ENCODE data around the gene PDE5A.
A peak's percentile ranks its signal among the peaks of the same experiment; 100 is the strongest.
"Not testable (repeated sequence)": the region's sequence is repeated elsewhere in the genome, so short reads cannot be mapped to it uniquely, and the experiment has no call there.

The PDE5A gene

DNA sequence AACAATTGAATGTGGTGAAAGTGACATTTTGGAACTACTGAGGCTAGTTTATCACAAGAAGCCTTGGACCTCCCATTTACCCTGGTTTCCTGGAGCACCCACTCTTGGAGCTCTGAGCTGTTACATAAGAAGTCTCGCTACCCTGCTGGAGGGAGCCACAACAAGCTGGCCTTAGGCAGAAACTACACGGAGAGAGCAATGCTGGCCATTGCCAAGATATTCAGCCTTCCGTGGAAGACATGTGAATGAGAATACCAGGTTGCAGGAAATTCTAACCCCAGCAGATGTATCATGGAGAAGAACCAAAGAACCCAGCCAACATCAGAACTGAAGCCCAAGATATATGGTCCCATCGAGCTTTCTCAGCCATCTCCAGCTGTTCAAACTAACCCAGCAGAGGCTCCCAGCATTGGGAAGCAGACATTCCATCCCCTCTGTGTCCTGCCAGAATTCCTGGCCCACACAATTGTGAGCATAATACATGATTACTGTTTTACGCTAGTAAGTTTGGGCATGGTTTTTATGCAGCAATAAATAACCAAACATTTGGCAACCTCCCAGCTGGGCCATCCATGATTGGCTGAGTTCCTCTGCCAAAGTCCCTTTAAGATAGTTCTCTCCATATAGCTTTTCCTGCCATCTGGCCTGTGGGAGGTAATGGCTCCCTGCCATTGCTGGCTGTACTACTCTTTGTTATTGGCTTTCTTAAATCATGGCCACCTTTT is 17.9 kb upstream of the PDE5A start:
- no peak for DNase-seq (ENCODE audit: low spot score)

DNA sequence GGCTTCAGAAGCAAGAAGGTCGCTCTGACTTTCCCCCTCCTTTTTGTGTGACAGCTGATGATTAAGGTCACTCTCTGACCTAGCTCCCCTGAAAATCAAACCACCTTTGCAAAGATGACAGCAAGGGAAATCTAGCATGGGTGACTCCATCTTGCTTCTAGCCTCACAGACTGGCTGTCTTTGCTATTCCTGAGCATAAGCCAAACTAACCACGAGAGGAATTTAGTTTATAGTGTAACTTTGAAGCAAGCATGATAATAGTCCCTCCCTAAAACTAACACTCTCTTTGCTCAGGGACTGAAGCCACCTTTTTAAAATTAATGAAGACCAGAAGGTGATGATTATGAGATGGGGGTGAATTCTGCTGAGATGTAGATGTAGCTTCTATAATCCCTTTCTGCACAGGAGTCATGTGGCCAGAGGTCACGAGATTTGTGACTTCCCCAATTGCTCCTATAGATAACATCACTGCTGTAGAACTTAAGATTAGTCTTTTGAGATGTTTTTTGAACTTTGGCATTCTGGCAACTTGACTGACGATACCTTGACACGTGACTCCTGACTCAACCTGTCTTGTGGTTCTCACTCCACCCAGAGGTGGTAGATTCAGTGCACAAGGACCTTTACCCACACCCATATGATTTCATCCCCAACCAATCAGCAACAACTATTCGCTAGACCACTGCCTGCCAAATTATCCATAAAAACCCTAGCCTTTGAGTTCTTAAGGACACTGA is 14.9 kb upstream of the PDE5A start:
- DNase-seq (ENCODE audit: low spot score) = no peak

DNA sequence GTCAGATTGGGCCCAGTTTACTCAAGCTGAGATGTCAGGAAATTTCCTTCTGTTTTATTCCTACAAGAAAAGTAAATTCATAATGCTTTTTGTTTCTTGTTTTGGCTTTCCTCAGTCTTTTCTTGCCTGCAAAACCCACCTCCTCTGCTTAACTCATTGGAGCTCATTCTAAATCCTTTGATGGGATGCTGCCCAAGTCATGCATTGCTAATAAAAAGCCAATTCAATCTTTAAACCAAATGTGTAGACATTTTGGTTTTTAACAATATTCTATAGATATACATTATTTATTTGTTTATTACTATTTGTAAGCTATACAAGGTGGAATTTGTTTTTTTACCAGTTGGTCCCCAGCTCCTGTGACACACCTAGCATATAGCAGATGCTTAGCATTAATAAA is 13.2 kb upstream of the PDE5A start:
- no peak for DNase-seq (ENCODE audit: low spot score)

DNA sequence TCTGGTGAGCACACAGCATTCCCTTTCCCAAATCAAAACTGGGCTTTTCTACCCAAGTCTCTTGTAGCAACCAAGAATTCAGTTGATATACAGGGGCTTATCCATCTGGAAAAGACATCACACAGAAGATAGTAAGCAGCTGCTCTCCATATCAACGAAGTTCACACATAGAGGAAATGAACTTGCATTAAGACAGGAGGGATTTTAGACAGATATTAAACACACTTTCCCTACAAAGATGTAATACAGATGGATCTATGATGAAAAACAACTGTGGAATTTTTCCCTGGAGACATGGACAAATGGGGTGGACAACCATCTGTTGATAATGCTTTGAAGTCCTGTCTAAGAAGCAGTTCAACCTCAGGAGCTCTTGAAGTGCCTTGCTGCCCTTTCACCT is 9.8 kb upstream of the PDE5A start:
- no peak for DNase-seq (ENCODE audit: low spot score)

DNA sequence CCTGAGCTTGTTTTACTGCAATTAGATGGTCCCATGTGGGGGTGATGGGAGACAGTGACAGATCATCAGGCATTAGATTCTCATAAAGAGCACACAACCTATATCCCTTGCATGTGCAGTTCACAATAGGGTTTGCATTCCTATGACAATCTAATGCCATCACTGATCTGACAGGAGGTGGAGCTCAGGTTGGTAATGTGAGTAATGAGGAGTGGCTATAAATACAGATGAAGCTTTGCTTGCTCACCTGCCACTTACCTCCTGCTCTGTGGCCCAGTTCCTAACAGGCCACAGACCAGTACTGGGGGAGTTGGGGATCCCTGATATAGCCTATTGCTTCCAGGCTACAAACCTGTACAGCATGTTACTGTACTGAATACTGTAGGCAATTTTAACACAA is 8.2 kb upstream of the PDE5A start:
- not testable (repeated sequence) for DNase-seq (ENCODE audit: low spot score)

DNA sequence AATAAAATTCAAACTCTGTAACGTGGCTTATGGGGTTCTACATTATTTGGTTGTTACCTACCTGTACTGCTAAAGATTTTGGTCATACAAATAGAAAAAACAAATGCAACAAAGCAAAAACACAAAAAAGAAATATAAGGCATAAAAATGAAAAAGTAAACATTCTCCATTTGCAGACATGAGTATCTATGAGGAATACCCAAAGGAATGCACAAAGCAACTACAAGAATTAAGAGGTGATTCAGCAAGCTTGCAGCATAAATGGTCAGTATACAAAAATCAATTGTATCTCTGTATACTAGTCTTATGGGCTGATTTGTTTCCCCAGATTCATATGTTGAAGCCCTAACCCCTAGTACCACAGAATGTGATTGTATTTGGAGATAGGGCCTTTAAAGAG is 3.6 kb upstream of the PDE5A start:
- no peak for DNase-seq (ENCODE audit: low spot score)

DNA sequence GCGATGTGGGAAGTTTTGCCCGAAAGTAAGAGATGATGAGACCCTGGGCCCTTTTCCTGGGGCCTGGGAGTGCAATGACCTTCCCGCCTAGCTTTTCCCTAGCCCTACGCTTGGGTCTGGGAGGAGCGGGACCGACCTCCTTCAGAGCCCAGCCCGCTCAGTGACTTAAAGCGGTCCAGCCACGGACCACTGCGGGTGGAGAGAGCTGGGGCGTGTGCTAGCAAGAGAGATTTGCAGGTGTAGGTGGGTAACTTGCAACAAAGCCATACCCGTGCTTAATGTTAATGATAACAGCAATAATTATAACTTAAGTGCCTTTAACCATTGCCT is 503 bp upstream of the PDE5A start:
- DNase-seq (ENCODE audit: low spot score) = no peak

DNA sequence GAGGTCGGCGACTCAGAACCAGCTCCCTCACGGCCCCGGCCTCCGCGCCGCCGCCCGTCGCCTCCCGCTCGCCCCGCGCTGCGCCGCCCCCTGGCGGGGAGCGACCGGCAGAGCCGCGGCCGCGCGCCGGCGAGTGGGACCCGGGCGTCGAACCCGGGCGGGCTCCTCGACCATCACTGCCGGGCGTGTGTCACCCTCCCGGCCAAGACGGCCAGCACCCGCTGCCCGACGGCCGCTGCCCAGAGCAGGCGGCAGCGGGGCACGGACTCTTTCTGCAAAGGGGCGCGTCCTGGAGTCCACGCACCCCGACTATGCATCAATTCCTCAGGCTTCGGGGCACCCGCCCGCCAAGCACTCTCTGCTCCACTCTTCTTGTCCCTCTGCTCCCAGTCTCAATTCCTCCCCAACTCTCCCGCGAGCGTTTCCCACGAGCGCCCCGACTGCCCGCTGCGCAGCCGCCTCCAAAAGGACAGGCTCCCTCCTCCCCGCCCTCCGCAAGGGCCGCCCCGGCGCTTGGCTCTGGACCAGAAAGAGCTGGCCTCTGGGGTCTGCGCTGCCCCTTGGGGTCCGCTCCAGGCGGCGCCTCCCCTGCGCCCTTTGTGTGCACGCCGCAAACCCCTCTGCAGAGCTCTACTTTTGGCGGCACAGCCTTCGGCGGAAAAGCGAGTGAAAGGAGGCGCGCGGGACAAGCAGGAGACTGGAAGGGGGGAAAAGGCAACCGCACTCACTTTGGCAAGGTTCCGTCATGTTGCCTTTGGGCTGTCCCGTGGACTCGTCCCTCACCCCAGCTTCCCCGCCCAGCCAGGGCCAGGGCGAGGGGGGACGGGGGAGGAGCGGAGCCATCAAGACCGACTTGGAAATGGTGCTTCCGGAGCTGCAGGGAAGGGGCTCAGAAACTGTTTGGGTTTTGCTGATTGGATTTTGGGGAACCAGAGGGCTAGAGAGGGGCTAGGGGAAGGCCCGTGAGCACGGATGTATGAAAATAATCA is 1.0 kb downstream of the PDE5A start:
- DNase-seq (ENCODE audit: low spot score) = peak; percentile 46

DNA sequence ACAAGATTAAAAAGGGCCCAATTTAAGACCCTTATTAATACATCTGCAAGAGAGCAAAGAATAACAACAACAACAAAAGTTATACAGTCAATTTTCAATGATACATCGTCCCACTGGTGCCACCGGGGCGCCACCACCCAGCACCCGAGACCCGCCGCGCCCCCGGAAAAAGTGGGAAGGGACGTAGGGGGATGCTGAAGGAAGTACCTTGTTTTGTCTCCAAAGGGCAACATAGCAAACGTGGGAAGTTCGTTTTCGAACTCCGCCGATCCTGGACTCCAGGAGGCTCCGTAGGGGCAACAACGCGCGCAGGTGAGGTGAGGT is 1.7 kb downstream of the PDE5A start:
- no peak for DNase-seq (ENCODE audit: low spot score)

DNA sequence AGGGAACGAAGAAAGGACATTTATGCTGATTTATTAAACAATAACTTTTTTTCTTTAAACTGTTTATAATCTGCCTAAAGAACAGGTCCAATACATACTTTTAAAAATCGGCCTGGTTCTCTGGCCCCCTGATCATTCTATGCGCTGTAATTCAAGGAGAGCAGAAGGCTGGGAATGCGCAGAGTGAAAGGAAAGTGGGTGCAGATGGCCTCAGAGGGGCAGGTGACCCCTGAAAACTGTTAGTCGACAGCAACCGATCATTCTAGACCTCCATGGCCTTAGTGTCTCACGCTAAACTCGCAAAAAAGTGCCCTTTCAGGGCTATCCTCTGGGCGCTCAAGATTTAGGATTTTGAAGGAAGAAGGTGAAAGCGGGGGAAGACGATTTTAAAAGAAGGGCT is 2.2 kb downstream of the PDE5A start:
- DNase-seq (ENCODE audit: low spot score) = no peak

DNA sequence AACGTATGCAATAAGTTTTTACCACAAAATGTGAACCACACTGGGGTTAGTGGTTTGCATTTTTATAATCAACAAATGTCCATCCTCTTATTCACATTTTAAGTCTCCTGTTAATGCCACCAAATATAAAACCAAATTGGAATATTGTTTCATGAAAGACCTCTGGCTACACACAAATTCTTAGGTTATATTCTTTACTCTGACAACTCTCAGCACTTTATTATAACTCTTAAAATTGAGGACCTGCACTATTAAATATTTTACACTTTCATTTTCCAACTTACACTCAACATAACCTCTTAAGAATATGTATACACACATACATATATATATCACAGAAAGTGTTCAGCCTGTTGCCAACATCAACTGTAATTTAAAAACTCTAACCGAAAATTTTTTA is 2.8 kb downstream of the PDE5A start:
- no peak for DNase-seq (ENCODE audit: low spot score)

DNA sequence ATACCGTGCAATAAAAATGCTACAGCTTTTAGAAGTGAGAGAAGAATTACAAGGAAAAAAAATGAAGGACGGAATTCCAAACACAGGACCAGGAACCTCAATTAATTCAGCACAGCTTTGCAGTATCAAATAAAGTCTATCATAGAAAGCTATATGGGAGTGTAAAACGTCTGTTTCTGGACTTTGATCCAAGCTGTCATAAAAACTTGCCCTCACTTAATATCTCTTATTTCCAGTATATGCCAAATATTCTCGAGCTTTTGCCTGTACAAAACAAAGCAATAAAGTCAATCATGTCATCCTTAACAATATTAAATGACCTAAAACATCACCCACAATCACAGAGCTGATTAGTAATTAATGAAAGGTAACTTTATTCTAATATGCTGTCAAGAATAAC is 4.2 kb downstream of the PDE5A start:
- DNase-seq (ENCODE audit: low spot score) = no peak

DNA sequence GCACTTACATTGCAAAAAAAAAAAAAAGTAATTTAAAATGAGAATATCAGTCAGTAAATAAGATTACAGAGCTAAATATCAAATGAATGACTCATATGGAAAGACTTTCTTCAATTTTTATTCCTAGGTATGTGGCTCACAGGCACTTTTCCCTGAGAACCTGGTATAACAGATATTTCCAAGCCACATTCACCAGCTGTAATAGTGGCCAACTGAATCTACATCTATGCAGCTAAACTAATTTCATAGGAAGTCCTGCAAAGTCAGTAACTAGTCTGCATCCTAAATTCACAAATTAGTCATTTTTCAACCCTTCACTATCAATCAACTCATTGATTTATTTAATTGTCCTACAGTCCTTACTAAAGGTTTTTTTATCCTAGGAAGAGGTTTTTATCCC is 5.6 kb downstream of the PDE5A start:
- DNase-seq (ENCODE audit: low spot score) = no peak

DNA sequence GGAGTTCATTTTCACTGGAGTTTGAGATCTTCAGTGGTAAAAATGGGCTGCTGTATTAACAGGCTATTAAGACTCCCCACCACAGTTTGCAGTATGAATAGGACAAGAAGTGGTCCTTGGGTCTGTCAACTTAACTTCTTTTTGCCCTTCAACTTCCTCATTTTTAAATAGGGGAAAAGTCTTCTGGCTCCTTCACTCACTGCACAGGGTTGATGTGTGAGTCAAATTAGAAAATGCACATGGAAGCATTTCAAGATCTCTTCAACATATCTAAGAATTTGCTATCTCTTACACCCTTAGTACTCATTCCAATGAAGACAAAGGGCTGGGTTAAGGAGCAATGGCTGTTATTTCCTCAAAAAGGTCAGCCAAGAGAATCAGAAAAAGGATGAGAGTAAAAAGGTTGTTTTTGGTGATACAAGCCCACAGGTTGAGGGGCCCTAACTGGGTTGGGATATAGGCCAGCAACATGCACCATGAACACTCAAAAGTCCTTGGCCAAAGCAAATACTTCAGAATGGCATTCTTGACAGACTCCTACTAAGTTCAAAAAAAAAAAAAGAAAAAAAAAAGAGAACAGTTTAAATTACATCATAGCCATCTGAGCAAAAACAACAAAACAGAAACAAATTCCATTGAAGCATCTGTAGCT is 13.4 kb downstream of the PDE5A start:
- DNase-seq (ENCODE audit: low spot score) = no peak

DNA sequence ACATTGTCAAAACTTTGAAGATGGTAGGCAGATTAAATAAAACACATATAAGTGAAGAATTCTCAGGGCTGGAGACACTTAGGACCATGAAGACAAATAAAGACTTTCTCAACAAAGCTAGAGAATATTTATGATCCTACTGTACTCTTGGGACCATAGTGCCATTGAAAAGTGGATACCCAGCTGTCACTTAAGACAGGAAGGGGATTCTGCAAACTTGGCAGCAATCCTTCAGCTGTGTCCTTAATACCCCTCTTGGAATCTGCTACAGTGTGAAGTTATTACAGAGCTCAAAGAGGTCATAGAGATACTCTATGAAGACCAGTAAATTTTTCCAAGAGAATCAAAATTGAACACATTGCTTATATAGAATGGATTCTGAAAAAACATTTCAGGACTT is 24.3 kb downstream of the PDE5A start:
- DNase-seq (ENCODE audit: low spot score) = no peak

DNA sequence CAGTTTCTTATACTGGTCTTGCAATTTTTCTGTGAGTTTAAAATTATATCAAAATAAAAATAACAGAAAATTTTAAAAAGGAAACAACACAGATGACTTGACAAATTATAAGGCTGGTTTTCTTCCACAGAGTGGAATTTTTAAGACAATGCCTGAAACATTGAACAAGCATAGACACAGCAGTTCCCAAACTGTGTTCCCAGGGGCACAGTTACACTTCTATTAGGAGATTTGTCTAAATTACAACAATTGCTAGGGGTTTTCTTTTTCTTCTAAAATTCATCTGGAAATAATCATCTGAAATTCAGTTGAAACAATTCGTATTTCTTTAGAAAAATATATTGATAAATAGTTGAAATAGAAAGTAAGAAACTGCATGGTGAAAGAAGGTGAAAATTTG is 26.2 kb downstream of the PDE5A start:
- DNase-seq (ENCODE audit: low spot score) = no peak

DNA sequence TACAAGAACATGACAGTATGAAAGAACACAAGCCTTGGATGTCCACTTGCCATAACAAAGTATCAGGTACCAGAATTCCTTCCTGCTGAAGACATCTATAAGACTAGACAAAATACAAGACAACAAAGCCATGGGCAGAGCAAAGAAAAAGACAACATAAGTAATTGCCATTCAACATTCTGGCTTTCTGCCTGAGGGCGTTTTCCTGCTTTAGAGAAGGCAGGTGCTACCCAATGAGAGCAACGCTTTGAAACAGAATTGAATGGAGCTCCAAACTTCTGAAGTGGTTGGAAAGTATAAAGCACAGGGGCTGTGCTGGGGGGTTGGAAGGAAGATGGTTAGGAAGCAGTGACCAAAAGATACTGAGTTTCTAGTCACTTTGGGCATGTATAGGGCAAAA is 30.1 kb downstream of the PDE5A start:
- no peak for DNase-seq (ENCODE audit: low spot score)

DNA sequence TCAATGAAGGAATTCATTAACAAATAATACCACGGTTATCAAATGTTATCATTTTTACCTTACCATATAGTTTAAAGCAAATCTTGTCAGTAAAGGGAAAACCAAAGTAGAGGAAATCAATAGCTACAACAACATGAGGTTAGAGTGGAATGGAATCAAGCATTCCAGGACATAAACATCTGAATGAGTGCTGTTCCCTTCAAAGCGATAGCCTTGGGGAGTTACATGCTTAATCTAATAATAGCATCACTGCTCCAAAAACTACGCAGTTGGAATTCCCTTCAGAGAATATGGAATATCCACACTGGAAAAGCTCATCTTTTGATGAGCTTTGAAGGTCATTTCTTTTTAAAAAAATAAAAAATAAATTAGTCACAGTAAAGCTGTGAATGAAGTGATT is 31.2 kb downstream of the PDE5A start:
- DNase-seq (ENCODE audit: low spot score) = no peak

DNA sequence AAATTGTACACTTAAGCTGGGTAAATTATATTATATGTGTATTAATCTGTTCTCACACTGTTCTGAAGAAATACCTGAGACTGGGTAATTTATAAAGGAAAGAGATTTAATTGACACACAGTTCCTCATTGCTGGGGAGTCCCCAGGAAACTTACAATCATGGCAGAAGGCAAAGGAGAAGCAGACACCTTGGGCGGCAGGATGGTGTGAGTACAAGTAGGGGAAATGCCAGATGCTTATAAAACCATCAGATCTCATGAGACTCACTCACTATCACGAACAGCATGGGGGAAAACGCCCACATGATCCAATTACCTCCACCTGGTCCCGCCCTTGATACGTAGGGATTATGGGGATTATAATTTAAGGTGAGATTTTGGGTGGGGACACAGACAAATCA is 34.9 kb downstream of the PDE5A start:
- DNase-seq (ENCODE audit: low spot score) = peak; percentile 17

DNA sequence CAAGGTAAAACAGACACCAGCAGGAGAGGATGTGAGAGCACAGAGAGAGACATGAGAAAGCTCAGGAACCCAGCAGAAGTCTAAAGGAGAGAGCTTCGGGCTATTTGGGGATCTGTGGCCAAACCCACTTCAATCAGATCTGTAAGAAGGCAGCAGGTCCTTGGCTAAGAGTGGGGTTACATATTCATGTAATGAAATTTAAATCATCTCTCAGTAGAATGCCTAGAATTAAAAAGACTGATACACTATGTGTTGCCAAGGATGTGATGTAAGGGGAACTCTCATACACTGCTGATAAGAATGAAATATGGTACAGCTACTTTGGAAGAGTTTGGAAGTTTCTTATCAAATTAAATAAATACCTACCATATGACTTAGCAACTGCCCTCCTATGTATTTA is 35.8 kb downstream of the PDE5A start:
- no peak for DNase-seq (ENCODE audit: low spot score)

DNA sequence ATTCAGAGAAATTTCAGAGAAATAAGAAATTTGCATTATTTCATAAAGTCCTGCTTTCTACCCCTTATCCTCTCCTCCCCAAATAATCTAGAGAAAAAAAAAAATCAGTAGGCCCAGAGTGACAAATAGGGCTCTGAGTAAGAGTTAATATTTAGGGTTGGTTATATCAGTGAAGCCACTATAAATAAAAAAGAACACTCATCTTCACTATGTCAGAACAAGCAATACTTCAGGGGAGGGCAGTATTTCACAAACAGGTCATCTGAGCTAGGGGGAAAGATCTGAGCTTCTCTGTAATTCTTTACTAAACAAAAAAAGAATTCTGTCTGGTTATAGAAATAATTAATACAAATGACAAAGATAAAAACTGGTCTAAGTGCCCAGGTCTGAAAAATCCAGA is 39.4 kb downstream of the PDE5A start:
- no peak for DNase-seq (ENCODE audit: low spot score)

DNA sequence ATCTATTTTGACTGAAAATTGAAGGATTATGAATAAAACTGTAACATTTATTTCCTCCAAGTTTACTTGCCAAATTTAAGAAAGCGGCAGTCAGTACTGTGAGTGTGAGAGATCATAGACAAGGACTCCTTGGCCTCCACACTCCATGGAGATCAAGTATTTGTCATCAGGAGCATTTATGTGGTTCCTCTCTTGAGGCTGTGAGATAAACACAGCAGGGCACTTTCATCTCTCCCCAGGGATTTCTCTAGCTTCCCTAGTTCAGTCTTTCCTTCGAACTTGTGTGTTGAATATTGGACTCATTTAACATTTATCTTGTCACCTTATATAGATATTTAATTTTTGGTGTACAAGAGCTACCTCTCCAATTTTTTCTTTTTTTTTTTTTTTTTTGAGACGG is 40.8 kb downstream of the PDE5A start:
- no peak for DNase-seq (ENCODE audit: low spot score)
